SK-MEL-5 (cell line): ENCODE results near the gene TBC1D22A. TPM values are rescaled to one million over a fixed set of nuclear protein-coding genes. Genes with fewer than 3 reads are reported as not detected.

Experiments used
- DNase-seq: peaks from one replicate; pipeline ENCODE4 v3.0.0-alpha.2; 2016; ENCODE audit warnings: low read depth, low spot score
- in situ Hi-C: cut with HindIII; loops from 2 replicates; pipeline ENCODE4 v1.10.0; 2016; ENCODE audit warnings: low sequenced_read_pairs, high pct_unique_total_duplicates, low pct_unique_long_range_greater_than_20kb
- total RNA-seq: library from RNA; depleted of rRNA; stranded (reverse); fragments of >200 nt; shearing (Covaris generic); gene quantifications from 2 replicates; pipeline ENCODE4 v1.2.3, GENCODE V29; 2014

The TBC1D22A gene
- total RNA-seq, 1 experiment from 2014 or later, result 14.4 TPM

DNA sequence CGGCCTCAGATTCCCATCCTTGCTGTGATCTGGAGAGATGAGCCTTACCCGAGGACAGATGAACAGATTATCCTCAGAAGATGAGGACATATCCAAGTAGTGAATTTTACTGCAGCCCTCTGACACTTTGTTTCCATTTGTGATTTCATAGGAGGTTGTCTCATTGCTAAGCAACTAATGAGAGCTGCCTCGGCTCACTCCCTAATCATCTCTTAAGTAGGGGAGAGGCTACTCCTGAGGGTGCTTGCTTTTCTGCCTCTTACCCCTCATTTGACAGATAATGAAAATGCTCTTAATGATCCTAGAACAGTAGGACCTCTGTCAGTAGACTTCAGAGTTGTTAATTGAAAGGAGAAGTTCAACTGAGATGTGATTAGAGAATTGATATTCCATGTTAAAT, 150.9 kb downstream of the TBC1D22A start:
- in situ Hi-C loops, result no loop called here
- no peak for DNase-seq

DNA sequence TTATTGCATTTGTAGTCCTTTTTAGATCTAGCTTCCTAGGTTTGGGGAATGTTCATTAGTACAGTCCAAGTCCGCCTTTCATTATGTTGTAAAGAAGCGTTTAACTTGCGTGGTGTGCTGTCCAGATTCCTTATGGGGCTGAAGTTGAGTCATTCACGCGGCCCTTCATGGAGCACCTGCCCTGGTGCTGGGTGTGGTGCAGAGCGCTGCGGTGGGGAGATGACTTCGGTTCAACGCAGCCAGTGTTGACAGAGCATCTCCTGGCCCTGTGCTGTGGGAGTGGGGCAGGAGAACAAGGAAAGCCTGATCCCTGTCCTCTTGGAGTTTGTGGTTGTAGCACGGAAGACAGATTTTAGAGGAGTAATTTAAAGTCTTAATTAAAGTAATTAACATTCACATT, 152.0 kb downstream of the TBC1D22A start:
- in situ Hi-C loops, result no loop called here
- DNase-seq, result no peak

DNA sequence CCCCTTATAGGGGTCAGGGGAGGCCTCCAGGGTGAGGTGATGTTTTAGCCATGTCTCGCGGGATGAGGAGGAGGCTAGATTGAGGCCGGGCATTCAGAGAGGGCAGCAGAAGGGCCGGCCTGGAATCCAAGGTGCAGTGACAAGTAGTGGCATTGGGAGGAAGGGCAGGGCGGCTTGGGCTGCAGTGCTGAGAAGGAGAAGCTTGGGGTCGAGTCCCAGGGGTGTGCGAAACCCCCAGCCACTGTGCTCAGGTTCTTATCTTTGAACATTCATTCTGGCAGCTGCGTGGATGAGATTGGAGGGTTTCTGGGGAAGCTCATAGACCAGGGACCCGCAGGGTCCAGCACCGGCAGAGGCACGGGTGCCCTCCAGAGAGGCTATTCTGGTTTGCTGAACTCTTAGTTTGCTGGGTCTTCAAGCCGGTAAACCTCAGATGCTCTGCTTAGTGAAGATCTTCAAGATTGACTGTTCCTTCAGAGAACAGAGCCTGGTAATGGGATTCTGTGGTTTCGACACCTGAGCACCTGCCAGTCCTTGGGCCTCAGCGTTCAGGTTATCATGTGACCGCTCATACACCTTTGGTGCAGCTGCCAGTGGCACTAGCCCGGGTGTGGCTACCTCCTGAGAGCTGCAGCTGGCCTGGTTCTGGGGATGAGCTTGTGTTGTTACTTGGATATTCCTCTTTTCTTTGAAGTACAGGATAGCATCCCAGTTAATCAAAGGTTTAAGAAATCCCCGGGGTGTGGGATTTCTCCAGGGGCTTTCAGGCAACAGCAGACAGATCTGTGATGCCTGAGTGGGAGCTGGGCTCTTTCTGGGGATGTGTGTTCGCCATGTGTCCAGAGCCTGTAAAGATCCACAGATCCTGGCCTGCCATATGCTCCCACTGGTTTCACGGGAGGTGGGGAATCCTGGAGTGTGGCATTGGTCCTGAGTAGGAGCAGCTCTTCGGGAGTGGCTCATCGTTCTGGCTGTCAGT, 152.8 kb downstream of the TBC1D22A start:
- in situ Hi-C loops, result no loop called here
- no peak for DNase-seq

DNA sequence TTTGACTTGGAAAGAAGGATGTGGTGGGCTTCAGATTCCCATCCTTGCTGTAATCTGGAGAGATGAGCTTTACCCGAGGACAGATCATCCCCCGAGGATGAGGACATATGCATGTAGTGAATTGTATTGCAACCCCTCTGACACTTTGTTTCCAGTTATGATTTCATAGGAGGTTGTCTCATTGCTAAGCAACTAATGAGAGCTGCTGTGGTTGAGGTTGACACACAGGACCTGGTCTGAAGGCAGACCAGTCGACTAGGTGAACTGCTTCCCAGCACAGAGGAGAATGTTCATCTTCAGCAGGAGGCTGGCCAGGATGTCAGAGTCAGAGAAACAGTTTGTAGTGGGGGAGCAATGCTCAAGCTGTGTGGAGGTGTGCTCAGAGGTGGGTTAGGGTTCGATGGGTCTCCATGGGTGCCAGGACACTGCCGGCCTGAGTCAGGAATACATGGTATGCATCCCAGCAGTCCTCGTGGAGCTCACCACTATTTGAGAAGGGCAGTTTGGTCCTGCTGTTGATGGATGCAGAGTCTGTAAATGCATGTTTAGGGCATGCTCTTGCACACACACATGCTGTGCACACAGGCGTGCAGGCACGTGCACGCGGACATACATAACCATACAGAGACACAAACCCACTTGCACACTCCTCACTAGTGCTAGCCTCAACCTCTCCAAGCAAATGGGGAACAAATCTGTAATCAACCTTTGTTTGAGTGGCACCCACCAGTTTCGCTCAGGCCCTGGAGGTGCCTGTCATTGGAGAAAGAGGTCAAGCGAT, 153.7 kb downstream of the TBC1D22A start:
- no peak for DNase-seq
- in situ Hi-C loops, result no loop called here

DNA sequence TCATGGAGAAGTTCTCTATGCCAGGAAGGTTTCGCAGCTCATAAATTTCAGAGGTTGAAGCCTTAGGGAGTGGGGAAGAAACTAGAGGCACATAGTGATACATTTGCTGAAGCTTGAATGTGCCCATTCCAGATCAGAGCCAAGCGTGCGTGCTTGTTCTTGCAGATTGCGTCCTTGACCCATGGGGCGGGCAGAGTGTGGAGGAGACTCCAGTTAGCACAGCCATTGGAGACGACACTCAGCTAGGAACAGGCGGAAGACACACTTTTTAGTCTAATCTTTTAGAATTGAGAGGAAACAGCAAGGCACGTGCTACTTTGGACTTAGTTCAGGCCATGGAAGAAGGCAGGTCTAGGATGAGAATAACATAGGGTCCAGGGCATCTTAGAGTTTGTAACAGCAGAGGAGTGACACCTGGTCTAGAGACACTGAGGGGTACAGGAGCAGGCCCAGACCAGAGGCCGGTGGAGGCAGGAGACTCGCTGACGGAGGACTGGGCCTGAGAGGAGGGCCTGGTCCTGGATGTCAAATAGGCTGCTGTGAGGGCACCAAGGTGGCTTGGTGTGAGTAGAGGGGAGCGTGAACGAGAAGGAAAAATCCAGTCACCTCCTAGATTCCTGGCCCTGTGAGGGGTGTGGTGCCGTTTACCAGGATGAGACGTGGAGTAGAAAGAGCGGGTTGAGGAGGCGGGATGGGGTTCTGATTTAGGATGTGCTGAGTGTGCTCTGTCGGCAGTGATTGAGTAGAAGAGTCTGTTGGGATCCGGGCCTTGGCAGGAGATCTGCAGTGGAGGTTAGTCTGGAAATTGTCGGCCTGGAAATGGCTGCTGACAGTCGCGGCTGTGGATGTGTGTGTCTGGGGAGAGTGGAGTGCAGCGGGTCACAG, 154.7 kb downstream of the TBC1D22A start:
- in situ Hi-C loops, result no loop called here
- DNase-seq, result no peak

DNA sequence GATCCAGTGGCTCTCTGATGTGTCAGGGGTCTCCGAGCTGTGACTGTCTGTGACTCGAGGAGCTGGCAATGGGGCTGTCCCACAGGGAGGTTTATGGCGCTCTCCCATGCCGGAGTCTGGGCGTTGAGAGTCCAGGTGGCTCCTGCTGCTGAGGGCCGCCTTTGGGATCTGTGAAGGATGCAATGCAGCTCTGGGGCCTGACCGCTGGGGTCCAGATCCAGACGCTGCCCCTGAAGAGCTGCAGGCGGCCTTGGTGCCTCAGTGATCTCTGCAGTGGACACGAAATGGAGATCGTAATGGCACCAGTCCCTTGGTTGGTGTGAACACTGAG, 155.3 kb downstream of the TBC1D22A start:
- in situ Hi-C loops, result no loop called here
- no peak for DNase-seq

GRCh38 chr22:46918197-46918596, 155.7 kb downstream of the TBC1D22A start:
- in situ Hi-C loops, result no loop called here
- DNase-seq, result no peak

GRCh38 chr22:46922037-46922436, 159.6 kb downstream of the TBC1D22A start:
- in situ Hi-C loops, result no loop called here
- DNase-seq, result no peak

DNA sequence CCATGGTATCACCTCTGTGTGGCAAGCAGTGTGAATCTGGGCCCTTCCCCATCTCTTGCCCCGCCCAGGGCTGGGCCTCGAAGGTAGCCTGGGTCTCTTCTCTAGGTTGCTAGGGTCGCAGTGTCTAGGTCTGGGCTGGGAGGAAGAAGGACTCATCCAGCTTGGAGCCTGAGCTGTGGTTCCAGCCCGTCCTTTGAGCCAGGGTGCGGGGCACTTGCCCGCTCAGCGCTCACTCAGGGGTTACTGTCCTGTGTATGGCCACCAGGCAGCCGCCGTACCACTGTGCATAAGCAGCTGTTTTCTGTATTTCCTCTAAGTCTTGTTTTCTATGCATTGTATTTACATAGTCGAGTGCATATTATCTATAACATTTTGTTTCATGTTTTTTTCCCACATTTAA, 160.9 kb downstream of the TBC1D22A start:
- no peak for DNase-seq
- in situ Hi-C loops, result no loop called here

DNA sequence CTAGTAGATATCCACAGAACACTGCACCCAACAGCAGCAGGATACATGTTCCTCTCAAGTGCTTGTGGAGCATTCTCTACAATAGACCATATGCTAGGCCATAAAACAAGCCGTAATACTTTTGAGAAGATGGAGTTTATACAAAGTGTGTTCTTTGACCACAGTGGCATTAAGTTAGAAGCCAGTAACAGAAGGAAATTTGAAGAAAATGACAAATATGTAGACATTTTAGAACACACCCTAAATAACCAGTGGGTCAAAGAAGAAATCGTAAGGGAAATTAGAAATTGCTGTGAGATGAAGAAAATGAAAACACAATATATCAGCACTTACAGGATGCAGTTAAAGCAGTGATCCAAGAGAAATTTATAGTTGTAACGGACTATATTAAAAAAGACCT, 163.4 kb downstream of the TBC1D22A start:
- in situ Hi-C loops, result no loop called here
- DNase-seq, result no peak

DNA sequence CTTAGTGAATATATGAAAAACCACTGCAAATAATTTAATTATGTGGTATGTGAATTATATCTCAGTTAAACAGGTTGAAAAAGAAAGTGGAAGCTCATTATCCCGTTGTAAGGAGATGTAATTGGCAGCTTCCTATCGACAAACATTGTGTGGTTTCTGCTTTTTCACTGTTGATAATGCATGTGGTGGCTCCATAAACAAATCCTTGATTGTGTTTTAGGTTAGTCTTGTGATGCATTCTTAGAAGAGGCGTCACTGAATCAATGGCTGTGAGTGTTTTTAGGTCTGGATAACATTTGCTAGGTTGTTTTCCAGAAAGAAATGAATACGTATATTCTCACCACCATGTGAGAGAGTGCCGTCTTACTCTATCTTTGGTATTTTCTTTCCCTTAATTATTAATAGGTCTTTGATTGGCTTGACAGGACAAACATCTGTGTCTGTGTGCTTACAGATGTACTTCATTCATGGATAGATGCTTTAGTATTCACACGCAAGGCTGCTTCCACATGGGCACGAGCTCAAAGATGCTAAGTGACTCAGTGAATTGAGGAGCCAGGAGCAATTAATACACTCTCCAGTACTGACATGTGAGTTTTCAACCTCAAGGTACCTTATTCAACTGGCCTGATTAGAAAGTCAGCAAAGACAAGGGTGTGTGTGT, 166.7 kb downstream of the TBC1D22A start:
- DNase-seq, result peak; percentile 100
- in situ Hi-C loops, result no loop called here

GRCh38 chr22:46929710-46930204, 167.3 kb downstream of the TBC1D22A start:
- no peak for DNase-seq
- in situ Hi-C loops, result no loop called here

DNA sequence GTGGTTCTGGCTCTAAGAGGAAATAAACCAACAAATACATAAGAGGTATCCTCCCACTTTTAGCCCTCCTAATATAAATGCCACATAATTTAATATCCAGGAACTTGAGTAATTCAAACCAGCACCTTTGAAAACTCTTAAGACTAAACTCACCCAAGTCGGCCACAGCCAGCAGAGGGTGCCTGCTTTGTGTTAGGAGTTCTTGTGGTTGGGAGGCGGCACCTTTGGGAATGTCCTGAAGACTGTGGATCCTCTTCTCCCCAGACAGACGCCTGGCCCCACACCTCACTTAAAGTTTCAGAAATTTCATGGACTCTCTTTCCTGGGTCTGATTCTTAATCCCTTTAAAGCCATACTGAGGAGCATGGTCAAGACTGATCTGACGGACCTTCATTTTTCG, 169.0 kb downstream of the TBC1D22A start:
- peak; percentile 66 for DNase-seq
- in situ Hi-C loops, result no loop called here

DNA sequence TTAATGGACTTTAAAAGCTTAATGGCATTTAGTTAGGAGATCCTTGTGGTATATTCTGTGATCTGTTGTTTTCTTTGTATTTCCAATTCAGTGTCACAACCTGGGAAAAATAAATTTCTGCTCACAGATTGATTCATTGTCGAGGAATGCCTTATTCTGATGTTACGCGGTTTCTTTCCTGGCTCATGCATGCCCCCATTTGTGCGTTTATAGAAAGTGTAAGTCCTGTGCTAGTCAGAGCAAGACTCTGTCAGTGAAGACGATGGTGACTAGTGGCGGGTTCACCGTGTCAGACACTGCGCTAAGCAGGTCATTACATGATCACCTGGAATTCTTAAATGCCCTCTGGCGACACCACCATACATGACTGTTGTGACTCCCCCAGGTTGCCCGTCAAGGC, 169.4 kb downstream of the TBC1D22A start:
- DNase-seq, result no peak
- in situ Hi-C loops, result no loop called here

- DNase-seq, result no peak
These were observed 170.8 kb downstream of the TBC1D22A start for GRCh38 chr22:46933040-46933930.

GRCh38 chr22:46934172-46934745, 171.8 kb downstream of the TBC1D22A start:
- no peak for DNase-seq
- in situ Hi-C loops, result no loop called here

More at GRCh38 chr22:46933040-46933930, 170.8 kb downstream of the TBC1D22A start:
- in situ Hi-C loops, result no loop called here
